GM21528 (cell line): ENCODE data around the gene NPM1.
A peak's percentile ranks its signal among the peaks of the same experiment; 100 is the strongest.
"Not testable (repeated sequence)": the region's sequence is repeated elsewhere in the genome, so short reads cannot be mapped to it uniquely, and the experiment has no call there.

Experiments used
- ATAC-seq: cut with Tn5 transposase; IDR thresholded peaks from one replicate; pipeline ENCODE4 v1.9.1; 2021; ENCODE audit warnings: mild to moderate bottlenecking, moderate library complexity; ENCODE audit not compliant: unreplicated experiment, low FRiP score

NPM1 gene, protein sequence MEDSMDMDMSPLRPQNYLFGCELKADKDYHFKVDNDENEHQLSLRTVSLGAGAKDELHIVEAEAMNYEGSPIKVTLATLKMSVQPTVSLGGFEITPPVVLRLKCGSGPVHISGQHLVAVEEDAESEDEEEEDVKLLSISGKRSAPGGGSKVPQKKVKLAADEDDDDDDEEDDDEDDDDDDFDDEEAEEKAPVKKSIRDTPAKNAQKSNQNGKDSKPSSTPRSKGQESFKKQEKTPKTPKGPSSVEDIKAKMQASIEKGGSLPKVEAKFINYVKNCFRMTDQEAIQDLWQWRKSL

GRCh38 chr5:171387345-171387969 is at the start of gene NPM1:
NPM1 (plus strand) TSS chr5:171387849; CDS start chr5:171387949, 100 bp downstream.
- ATAC-seq: peak; percentile 77

GRCh38 chr5:171340042-171340441 is 47.6 kb upstream of the NPM1 start:
- ATAC-seq: no peak

- no peak for ATAC-seq
Measured at GRCh38 chr5:171340491-171340890, 47.2 kb upstream of the NPM1 start.

DNA sequence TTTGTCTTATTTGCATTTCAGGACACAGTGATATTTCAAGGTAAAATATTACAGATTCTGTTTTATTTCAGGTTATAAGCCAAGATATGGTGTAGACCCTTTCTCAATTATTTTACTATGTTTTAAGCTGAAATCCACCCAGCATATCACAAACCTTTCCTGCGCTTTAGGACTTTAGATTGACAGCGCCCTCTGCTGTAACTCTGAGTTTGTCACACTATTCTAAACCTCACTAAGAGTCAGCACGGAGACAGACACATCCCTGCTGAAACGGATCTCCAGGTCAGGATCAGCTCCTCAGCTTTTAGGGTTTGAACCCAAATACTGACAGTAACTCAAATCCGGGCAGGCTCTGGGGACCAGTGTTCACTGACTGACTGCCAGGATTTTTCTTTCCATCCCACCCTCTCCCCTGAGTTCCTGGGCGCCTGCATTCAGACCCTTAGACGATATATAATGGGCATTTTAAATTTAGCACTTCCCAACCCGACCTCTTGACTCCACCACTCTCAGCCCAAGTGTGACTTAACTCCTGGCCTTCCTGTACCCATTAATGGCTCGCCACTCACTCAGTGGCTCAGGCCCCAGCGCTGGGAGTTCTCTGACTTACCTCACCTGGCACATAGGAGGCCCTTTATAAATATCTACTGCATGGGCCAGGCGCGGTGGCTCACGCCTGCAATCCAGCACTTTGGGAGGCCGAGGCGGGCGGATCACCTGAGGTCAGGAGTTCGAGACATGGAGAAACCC is 45.1 kb upstream of the NPM1 start:
- ATAC-seq: peak; percentile 68

DNA sequence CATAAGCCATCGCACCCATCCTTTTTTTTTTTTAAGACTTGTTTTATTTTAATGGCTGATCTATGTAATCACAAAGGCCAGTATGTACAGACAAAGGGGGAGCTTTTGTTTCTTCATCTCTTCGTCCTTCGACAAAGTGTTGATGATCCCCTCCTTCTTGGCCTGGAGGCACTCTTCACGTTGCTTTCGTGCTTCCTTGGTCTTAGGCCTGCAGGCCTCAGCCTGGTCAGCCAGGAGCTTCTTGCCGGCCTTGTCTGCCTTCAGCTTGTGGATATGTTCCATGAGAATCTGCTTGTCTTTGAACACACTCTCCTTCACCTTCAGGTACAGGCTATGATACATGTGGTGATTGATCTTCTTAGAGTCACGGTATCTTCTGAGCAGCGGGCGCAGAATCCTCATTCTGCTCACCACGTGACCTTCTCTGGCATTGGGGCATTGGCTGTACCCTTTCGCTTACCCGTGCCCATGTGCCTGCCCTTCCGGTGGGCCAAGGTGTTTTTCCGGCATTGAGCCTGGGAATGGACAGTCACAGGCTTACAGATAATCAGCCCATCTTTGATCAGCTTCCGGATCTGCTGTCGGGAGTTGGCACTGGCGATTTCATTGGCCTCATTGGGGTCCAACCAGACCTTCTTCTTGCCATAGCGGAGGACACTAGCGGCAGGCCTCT is 42.6 kb upstream of the NPM1 start:
- ATAC-seq: no peak

DNA sequence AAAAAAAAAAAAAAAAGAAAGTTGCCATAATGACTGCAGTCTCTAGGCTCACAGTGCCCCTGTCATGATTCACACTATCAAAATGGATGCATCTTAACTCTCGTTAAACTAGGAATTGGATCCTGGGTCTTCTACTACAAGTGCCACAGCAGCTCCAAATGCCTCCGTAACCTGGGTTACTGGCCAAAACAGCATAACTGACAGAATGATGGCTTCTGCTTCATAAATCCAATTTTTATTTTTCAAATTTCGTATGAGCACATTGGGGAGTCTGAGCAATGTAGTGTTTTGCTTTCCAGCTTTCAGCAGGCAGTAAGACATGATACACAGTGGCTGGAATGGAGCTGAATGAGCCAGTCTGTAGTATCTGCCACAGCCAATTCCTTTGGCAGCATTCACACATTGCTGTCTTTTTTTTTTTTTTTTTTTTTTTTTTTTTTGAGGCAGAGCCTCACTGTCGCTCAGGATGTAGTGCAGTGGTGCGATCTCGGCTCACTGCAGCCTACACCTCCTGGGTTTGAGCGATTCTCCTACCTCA is 36.0 kb upstream of the NPM1 start:
- ATAC-seq: no peak

DNA sequence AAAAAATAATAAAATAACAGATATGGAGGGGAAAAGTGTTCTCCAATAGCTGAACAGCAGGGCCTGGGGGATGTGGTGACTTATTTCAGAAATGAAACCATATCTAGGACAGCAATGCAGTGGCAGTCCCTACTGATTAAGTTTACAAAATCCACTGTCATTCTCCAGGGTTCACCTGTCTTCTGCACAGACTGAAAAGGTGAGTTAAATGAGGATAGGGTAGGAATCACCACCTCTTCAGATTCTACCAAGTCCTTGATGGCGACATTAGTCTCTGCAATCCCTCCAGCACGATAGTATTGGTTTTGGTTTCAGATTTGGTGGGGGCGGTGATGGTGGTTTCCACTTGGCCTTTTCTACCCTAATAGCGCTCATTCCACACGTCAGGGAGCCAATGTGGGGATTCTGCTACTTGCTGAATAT is 32.3 kb upstream of the NPM1 start:
- peak; percentile 96 for ATAC-seq

- no peak for ATAC-seq
Measured at GRCh38 chr5:171357843-171358242, 29.8 kb upstream of the NPM1 start.

DNA sequence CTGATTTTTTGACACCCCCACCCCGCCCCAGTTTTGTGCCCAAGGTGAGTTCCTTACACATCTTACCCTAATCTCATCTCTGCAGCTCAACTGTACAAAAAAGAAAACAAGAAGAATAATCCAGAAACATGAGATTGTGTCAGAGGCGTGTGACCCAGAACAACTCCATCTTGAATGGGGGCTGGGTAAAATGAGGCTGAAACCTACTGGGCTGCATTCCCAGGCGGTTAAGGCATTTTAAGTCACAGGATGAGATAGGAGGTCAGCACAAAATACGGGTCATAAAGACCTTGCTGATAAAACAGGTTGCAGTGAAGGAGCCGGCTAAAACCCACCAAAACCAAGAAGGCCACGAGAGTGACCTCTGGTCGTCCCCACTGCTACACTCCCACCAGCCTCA is 26.5 kb upstream of the NPM1 start:
- not testable (repeated sequence) for ATAC-seq

DNA sequence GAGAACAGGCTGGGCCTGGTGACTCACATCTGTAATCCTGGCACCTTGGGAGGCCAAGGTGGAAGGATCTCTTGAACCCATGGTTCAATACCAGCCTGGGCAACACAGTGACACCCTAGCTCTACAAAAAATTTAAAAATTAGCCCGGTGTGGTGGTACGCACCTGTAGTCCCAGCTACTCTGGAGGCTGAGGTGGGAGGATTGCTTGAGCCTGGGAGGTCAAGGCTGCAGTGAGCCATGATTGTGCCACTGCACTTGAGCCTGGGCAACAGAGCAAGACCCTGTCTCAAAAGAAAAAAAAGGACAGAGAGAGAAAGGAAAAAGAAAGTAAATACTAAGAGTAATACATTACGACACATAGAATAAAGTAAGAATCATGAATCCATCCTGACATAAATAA is 24.4 kb upstream of the NPM1 start:
- ATAC-seq: not testable (repeated sequence)

- ATAC-seq: no peak
Measured at GRCh38 chr5:171363846-171364245, 23.8 kb upstream of the NPM1 start.

DNA sequence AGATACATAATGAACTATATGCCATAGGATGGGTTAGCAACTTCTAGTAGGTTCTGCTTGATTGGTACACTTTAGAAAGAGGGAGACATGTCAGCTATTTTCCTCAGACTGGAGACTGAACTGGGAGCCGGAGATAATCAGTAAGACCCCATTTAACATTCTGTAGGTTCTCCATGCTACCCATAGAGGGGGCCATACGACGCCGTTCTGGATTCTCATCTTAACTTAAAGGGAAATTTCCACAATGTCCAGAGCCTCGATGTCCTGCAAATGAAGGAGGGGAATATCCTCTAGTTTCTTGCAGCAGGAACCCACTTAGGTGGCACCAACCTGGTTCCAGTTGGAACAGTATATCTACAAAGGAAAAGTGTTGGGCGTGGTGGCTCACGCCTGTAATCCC is 22.3 kb upstream of the NPM1 start:
- ATAC-seq: no peak

DNA sequence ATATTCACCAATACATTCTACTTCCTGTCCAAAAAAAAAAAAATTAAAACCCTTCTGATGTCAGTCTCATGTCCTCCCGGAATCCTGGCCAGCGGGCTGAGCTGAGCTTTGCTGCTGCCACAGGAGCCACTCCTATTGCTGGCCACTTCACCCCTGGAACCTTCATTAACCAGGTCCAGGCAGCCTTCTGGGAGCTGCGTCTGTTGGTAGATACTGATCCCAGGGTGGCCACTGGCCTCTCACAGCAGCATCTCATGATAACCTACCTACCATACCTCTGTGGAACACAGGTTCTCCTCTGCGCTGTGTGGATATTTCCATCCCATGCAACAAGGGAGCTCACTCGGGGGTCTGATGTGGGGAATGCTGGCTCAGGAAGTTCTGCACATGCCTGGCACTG is 21.0 kb upstream of the NPM1 start:
- no peak for ATAC-seq

GRCh38 chr5:171367424-171368370 is 20.0 kb upstream of the NPM1 start:
- ATAC-seq: no peak

DNA sequence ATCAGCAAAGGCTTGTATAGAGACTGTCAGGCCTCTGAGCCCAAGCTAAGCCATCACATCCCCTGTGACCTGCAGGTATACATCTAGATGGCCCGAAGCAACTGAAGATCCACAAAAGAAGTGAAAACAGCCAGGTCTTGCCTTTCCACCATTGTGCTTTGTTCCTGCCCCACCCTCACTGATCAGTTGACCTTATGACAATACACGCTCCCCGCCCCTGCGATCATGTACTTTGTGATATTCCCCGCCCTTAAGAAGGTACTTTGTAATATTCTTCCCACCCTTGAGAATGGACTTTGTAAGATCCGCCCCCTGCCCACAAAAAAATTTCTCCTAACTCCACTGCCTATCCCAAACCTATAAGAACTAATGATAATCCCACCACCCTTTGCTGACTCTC is 18.6 kb upstream of the NPM1 start:
- no peak for ATAC-seq

GRCh38 chr5:171369898-171370297 is 17.8 kb upstream of the NPM1 start:
- no peak for ATAC-seq

GRCh38 chr5:171370881-171371280 is 16.8 kb upstream of the NPM1 start:
- not testable (repeated sequence) for ATAC-seq

- ATAC-seq: no peak
Measured at GRCh38 chr5:171371326-171371725, 16.3 kb upstream of the NPM1 start.

GRCh38 chr5:171379961-171380360 is 7.7 kb upstream of the NPM1 start:
- ATAC-seq: no peak

GRCh38 chr5:171384416-171384815 is 3.2 kb upstream of the NPM1 start:
- not testable (repeated sequence) for ATAC-seq
